Mesenchymal stem cell (in vitro differentiated cells and primary cell): ENCODE results near the gene USP15.

Experiments used
- DNase-seq: peaks from one replicate; pipeline ENCODE4 v3.0.0-alpha.2; 2013
- H2AFZ ChIP-seq: one replicate; pipeline ENCODE4 v1.6.1; 2013; ENCODE audit warnings: low read depth, mild to moderate bottlenecking, control low read depth, inconsistent platforms, low read length, moderate library complexity
- H2AK5ac ChIP-seq: 2 replicates; pipeline ENCODE4 v1.6.1; 2013; ENCODE audit warnings: low read length, moderate library complexity, mild to moderate bottlenecking, inconsistent platforms; ENCODE audit not compliant: severe bottlenecking
- H2BK120ac ChIP-seq: one replicate; pipeline ENCODE4 v1.6.1; 2013; ENCODE audit warnings: low read depth, mild to moderate bottlenecking, inconsistent platforms, low read length, moderate library complexity
- H2BK12ac ChIP-seq, 2 experiments: one replicate each; pipeline ENCODE4 v1.6.1; 2013; ENCODE audit warnings: inconsistent platforms in 2 of 2, low read length in 2 of 2, mild to moderate bottlenecking in 2 of 2, moderate library complexity in 2 of 2, control low read depth in 1 of 2
- H2BK15ac ChIP-seq: one replicate; pipeline ENCODE4 v1.6.1; 2013; ENCODE audit warnings: mild to moderate bottlenecking, low read depth, inconsistent platforms; ENCODE audit not compliant: poor library complexity, severe bottlenecking
- H2BK5ac ChIP-seq: 2 replicates; pipeline ENCODE4 v1.6.1; 2013; ENCODE audit warnings: low read depth, mild to moderate bottlenecking, low read length, control low read depth, inconsistent platforms; ENCODE audit not compliant: poor library complexity, severe bottlenecking
- H3K14ac ChIP-seq, 2 experiments: one replicate each; pipeline ENCODE4 v1.6.1; 2013; ENCODE audit warnings: inconsistent platforms in 2 of 2, low read length in 2 of 2, control low read depth in 1 of 2, mild to moderate bottlenecking in 1 of 2, moderate library complexity in 1 of 2
- H3K18ac ChIP-seq, 2 experiments: one replicate each; pipeline ENCODE4 v1.6.1; 2013; ENCODE audit warnings: inconsistent platforms in 2 of 2, low read length in 2 of 2, control low read depth in 1 of 2, low read depth in 1 of 2, mild to moderate bottlenecking in 1 of 2
- H3K23ac ChIP-seq, 2 experiments: one replicate each; pipeline ENCODE4 v1.6.1; 2013; ENCODE audit warnings: inconsistent platforms in 2 of 2, low read length in 2 of 2, mild to moderate bottlenecking in 2 of 2, moderate library complexity in 2 of 2, control low read depth in 1 of 2
- H3K27ac ChIP-seq: 2 replicates; pipeline ENCODE4 v1.5.1; 2013; ENCODE audit warnings: mild to moderate bottlenecking, moderate library complexity, low read length, control low read depth, inconsistent platforms; ENCODE audit not compliant: poor library complexity, severe bottlenecking
- H3K27me3 ChIP-seq, 2 experiments: 2 replicates each; pipeline versions ENCODE4 v1.6.1 to v1.7.0; 2013; ENCODE audit warnings: low read length in 2 of 2, mild to moderate bottlenecking in 2 of 2, moderate library complexity in 2 of 2, control low read depth in 1 of 2, inconsistent platforms in 1 of 2; ENCODE audit not compliant: control insufficient read depth in 1 of 2, insufficient read depth in 1 of 2
- H3K36me3 ChIP-seq, 2 experiments: 2 replicates each; pipeline versions ENCODE4 v1.6.1 to v1.7.0; 2013; ENCODE audit warnings: low read length in 2 of 2, control low read depth in 1 of 2, inconsistent platforms in 1 of 2, low read depth in 1 of 2, mild to moderate bottlenecking in 1 of 2; ENCODE audit not compliant: insufficient read depth in 2 of 2, control insufficient read depth in 1 of 2
- H3K4ac ChIP-seq, 2 experiments: one replicate each; pipeline ENCODE4 v1.6.1; 2013; ENCODE audit warnings: inconsistent platforms in 2 of 2, low read length in 2 of 2, mild to moderate bottlenecking in 2 of 2, moderate library complexity in 2 of 2, control low read depth in 1 of 2, low read depth in 1 of 2
- H3K4me1 ChIP-seq: 2 replicates; pipeline ENCODE4 v1.6.1; 2013; ENCODE audit warnings: low read depth, low read length, control low read depth; ENCODE audit not compliant: control insufficient read depth, insufficient read depth
- H3K4me2 ChIP-seq: 2 replicates; pipeline ENCODE4 v1.6.1; 2013; ENCODE audit warnings: low read length, mild to moderate bottlenecking, inconsistent platforms; ENCODE audit not compliant: poor library complexity, severe bottlenecking
- H3K4me3 ChIP-seq, 2 experiments: 2 replicates each; pipeline versions ENCODE4 v1.5.1 to v1.7.0; 2013; ENCODE audit warnings: low read length in 2 of 2, mild to moderate bottlenecking in 2 of 2, control low read depth in 1 of 2, low read depth in 1 of 2; ENCODE audit not compliant: insufficient read depth in 1 of 2
- H3K79me1 ChIP-seq: replicated peaks from 2 replicates; pipeline ENCODE4 v1.6.1; 2013; ENCODE audit warnings: mild to moderate bottlenecking, control low read depth, low read length, inconsistent platforms; ENCODE audit not compliant: poor library complexity, severe bottlenecking
- H3K9ac ChIP-seq: 2 replicates; pipeline ENCODE4 v1.7.0; 2013; ENCODE audit warnings: mild to moderate bottlenecking, low read length, moderate library complexity
- H3K9me3 ChIP-seq: 2 replicates; pipeline ENCODE4 v1.7.0; 2013; ENCODE audit warnings: mild to moderate bottlenecking, low read length; ENCODE audit not compliant: control insufficient read depth
- H4K8ac ChIP-seq: one replicate; pipeline ENCODE4 v1.6.1; 2013; ENCODE audit warnings: inconsistent platforms, mild to moderate bottlenecking, low read length, moderate library complexity
- H4K91ac ChIP-seq: one replicate; pipeline ENCODE4 v1.6.1; 2013; ENCODE audit warnings: mild to moderate bottlenecking, low read length, inconsistent platforms
- WGBS: methylation state at CpG from one replicate; pipeline ENCODE4 v1.1.7; 2013; ENCODE audit warnings: mixed read lengths; 5-methylcytosine and 5-hydroxymethylcytosine counted together

Gene USP15

GRCh38 chr12:62294378-62294777, 34.2 kb downstream of the USP15 start:
- no peak overlapping the region for H2BK12ac ChIP-seq
- no peak overlapping the region for H3K23ac ChIP-seq
- WGBS, result no CpG with 5 or more reads among the region's 1 CpG
- H3K79me1 ChIP-seq, result peaks cover 17% of the 10 kb centered on the region
- no peaks in the 10 kb centered on the region for H3K27me3 ChIP-seq
- no peak overlapping the region for H3K18ac ChIP-seq
- no peak overlapping the region for H3K4ac ChIP-seq
- no peak overlapping the region for H2BK120ac ChIP-seq
- no peak overlapping the region for H2AFZ ChIP-seq
- H2BK5ac ChIP-seq, result no peak overlapping the region
- no peak overlapping the region for H3K4me2 ChIP-seq
- peaks cover 11% of the 10 kb centered on the region for H3K4me1 ChIP-seq
- DNase-seq, result no peak
- no peak overlapping the region for H2BK15ac ChIP-seq
- H3K4me3 ChIP-seq, result no peak overlapping the region
- peaks cover 14 to 48% of the 10 kb centered on the region in 2 experiments for H3K36me3 ChIP-seq
- no peak overlapping the region for H4K91ac ChIP-seq
- H3K27ac ChIP-seq, result no peak overlapping the region
- H2AK5ac ChIP-seq, result no peak overlapping the region
- H3K14ac ChIP-seq, result no peak overlapping the region
- H3K9me3 ChIP-seq, result peaks cover 22% of the 10 kb centered on the region
- no peak overlapping the region for H3K9ac ChIP-seq
- no peak overlapping the region for H4K8ac ChIP-seq

DNA sequence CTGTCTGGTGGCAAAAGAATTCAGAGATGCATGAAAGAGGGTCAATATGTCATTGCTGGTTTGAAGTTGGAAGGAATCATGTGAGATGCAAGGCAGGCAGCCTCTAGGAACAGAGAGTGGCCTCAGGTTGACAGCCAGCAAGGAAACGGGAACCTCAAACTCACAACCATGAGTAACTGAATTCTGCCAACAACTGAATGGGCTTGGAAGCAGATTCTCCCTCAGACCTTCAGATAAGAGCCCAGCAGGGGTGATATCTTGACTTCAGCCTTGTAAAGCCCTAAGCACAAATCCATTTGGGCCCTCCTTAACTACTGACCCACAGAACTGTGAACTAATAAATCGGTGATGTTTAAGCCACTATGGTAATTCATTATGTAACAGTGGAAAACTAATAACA, 35.8 kb downstream of the USP15 start:
- Histone ChIP-seq H4K91ac (no peak overlapping the region), H3K14ac (no peak overlapping the region), H3K23ac (no peak overlapping the region), H3K27ac (no peak overlapping the region), H2AK5ac (no peak overlapping the region), H2BK120ac (no peak overlapping the region), H2AFZ (no peak overlapping the region), H3K4ac (no peak overlapping the region), H3K4me2 (no peak overlapping the region), H3K18ac (no peak overlapping the region), H3K4me3 (no peak overlapping the region), H4K8ac (no peak overlapping the region), H2BK5ac (no peak overlapping the region), H3K9me3 (peaks cover 8% of the 10 kb centered on the region), H2BK15ac (no peak overlapping the region), H3K36me3 (peaks cover 14 to 54% of the 10 kb centered on the region in 2 experiments), H2BK12ac (no peak overlapping the region), H3K9ac (no peak overlapping the region), H3K27me3 (no peaks in the 10 kb centered on the region), H3K4me1 (peaks cover 11% of the 10 kb centered on the region), H3K79me1 (peaks cover 17% of the 10 kb centered on the region)
- 91% methylated on average over 2 of the region's 2 CpGs for WGBS
- DNase-seq, result no peak

GRCh38 chr12:62297321-62297720, 37.1 kb downstream of the USP15 start:
- Histone ChIP-seq H2BK5ac (no peak overlapping the region), H2BK15ac (no peak overlapping the region), H3K4ac (no peak overlapping the region), H4K8ac (no peak overlapping the region), H2BK120ac (no peak overlapping the region), H3K4me1 (peaks cover 5% of the 10 kb centered on the region), H3K36me3 (peaks cover 14 to 54% of the 10 kb centered on the region in 2 experiments), H3K23ac (no peak overlapping the region), H3K9me3 (no peaks in the 10 kb centered on the region), H3K79me1 (peaks cover 19% of the 10 kb centered on the region), H2AK5ac (no peak overlapping the region), H3K27ac (no peak overlapping the region), H3K4me2 (no peak overlapping the region), H4K91ac (no peak overlapping the region), H3K4me3 (no peak overlapping the region), H3K18ac (no peak overlapping the region), H2AFZ (no peak overlapping the region), H3K14ac (no peak overlapping the region), H2BK12ac (no peak overlapping the region), H3K27me3 (no peaks in the 10 kb centered on the region), H3K9ac (no peak overlapping the region)
- no peak for DNase-seq

DNA sequence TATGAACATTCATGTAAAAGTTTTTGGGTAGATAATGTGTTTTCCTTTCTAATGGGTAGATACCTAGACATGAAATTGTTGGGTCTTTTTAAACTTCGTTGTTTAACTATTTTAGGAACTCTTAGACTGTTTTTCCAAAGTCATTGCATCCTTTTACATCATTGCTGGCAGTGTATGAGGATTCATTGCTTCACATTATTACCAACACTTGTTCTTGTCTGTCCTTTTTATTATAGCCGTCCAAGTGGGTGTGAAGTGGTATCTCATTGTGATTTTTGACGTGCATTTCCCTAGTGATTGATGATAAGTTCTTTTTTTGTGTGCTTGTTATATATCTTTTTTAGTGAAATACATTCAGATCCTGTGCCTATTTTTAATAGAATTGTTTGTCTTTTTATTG, 39.4 kb downstream of the USP15 start:
- H3K79me1 ChIP-seq, result peaks cover 19% of the 10 kb centered on the region
- no peak overlapping the region for H3K4me2 ChIP-seq
- no peaks in the 10 kb centered on the region for H3K27me3 ChIP-seq
- H2BK15ac ChIP-seq, result no peak overlapping the region
- H3K27ac ChIP-seq, result no peak overlapping the region
- no peaks in the 10 kb centered on the region for H3K4me1 ChIP-seq
- H3K4ac ChIP-seq, result no peak overlapping the region
- H2BK5ac ChIP-seq, result no peak overlapping the region
- no peak overlapping the region for H3K14ac ChIP-seq
- H2AK5ac ChIP-seq, result no peak overlapping the region
- no peak overlapping the region for H2BK12ac ChIP-seq
- H3K4me3 ChIP-seq, result no peak overlapping the region
- no peak overlapping the region for H3K23ac ChIP-seq
- no peak overlapping the region for H2BK120ac ChIP-seq
- H3K36me3 ChIP-seq, result peaks cover 14 to 71% of the 10 kb centered on the region in 2 experiments
- no peak overlapping the region for H3K9ac ChIP-seq
- DNase-seq, result no peak
- WGBS, result 100% methylated on average over 2 of the region's 3 CpGs
- no peak overlapping the region for H3K18ac ChIP-seq
- H4K8ac ChIP-seq, result no peak overlapping the region
- H2AFZ ChIP-seq, result no peak overlapping the region
- H3K9me3 ChIP-seq, result peaks cover 14% of the 10 kb centered on the region
- no peak overlapping the region for H4K91ac ChIP-seq
